ENCODE data around the gene TICAM1. TPM values are rescaled to one million over a fixed set of nuclear protein-coding genes. Genes with fewer than 3 reads are reported as not detected.

TICAM1 gene
- total and polyA plus RNA-seq, 2 of the 13 experiments (the other 11 are each of a cell fraction or from before 2014, with no cell fraction given), result 0.33 to 0.95 TPM

DNA sequence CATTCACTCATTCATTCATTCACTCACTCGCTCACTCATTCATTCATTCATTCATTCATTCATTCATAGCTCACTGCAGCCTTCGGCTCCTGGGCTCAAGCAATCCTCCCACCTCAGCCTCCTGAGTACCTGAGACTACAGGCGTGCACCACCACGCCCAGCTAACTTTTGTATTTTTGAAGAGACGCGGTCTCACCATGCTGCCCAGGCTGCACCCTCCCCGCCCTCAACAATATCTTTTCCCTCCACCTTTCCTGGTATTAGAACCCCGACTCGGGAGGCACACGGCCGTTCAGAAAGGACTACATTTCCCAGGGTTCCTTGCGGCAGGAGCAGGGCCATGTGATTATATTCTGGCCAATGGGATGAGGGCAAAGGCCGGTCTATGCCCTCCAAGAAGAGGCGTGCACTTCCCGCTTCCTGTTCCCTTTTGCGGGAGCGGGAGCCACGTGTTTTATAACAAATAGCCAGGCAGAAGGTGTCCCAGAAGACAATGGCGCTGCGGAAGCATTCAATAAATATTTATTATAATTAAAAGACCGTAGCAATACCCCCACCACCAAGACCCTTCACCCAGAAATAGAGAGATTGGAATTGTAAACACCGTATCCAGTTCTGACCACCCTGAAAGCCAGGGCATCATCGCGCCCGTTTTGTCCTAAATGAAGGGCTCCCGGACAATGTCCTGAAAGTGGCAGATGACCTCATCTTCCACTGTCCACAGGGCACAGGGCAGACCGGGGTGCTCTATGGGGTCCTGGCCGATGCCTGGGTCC lies 15.9 kb downstream of the TICAM1 start (continued):
- no peak for TF ChIP-seq SAFB2 (CRISPR knock-in tag; IDR thresholded peaks at IDR 0.05; ENCODE audit: borderline replicate concordance, low read depth)
- TF ChIP-seq HCFC1 (IDR thresholded peaks at IDR 0.05; ENCODE audit: low read depth, low read length), result peak; percentile 86
- no peak for TF ChIP-seq ARHGAP35 (CRISPR knock-in tag; IDR thresholded peaks at IDR 0.05; ENCODE audit: borderline replicate concordance)
- no peak for TF ChIP-seq ZNF709 (CRISPR knock-in tag; IDR thresholded peaks at IDR 0.05)
- TF ChIP-seq, protein P1, sequence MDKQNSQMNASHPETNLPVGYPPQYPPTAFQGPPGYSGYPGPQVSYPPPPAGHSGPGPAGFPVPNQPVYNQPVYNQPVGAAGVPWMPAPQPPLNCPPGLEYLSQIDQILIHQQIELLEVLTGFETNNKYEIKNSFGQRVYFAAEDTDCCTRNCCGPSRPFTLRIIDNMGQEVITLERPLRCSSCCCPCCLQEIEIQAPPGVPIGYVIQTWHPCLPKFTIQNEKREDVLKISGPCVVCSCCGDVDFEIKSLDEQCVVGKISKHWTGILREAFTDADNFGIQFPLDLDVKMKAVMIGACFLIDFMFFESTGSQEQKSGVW (CRISPR knock-in tag; IDR thresholded peaks at IDR 0.05; ENCODE audit: borderline replicate concordance), result no peak
- TF ChIP-seq, protein P2, sequence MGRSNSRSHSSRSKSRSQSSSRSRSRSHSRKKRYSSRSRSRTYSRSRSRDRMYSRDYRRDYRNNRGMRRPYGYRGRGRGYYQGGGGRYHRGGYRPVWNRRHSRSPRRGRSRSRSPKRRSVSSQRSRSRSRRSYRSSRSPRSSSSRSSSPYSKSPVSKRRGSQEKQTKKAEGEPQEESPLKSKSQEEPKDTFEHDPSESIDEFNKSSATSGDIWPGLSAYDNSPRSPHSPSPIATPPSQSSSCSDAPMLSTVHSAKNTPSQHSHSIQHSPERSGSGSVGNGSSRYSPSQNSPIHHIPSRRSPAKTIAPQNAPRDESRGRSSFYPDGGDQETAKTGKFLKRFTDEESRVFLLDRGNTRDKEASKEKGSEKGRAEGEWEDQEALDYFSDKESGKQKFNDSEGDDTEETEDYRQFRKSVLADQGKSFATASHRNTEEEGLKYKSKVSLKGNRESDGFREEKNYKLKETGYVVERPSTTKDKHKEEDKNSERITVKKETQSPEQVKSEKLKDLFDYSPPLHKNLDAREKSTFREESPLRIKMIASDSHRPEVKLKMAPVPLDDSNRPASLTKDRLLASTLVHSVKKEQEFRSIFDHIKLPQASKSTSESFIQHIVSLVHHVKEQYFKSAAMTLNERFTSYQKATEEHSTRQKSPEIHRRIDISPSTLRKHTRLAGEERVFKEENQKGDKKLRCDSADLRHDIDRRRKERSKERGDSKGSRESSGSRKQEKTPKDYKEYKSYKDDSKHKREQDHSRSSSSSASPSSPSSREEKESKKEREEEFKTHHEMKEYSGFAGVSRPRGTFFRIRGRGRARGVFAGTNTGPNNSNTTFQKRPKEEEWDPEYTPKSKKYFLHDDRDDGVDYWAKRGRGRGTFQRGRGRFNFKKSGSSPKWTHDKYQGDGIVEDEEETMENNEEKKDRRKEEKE (IDR thresholded peaks at IDR 0.05), result no peak
- no peak for TF ChIP-seq SNRNP70 (IDR thresholded peaks at IDR 0.05; ENCODE audit: low read depth, low read length)
- no peak for TF ChIP-seq HDAC6 (IDR thresholded peaks at IDR 0.05; ENCODE audit: low read depth, low read length)
- peak; percentile 98 for TF ChIP-seq THAP11 (CRISPR knock-in tag; IDR thresholded peaks at IDR 0.05)
- TF ChIP-seq, protein P3, sequence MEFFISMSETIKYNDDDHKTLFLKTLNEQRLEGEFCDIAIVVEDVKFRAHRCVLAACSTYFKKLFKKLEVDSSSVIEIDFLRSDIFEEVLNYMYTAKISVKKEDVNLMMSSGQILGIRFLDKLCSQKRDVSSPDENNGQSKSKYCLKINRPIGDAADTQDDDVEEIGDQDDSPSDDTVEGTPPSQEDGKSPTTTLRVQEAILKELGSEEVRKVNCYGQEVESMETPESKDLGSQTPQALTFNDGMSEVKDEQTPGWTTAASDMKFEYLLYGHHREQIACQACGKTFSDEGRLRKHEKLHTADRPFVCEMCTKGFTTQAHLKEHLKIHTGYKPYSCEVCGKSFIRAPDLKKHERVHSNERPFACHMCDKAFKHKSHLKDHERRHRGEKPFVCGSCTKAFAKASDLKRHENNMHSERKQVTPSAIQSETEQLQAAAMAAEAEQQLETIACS (CRISPR knock-in tag; IDR thresholded peaks at IDR 0.05), result no peak
- no peak for TF ChIP-seq DNMT3B (CRISPR knock-in tag; conservative IDR thresholded peaks at IDR 0.05)
- no peak for TF ChIP-seq ZNF354B (CRISPR knock-in tag; IDR thresholded peaks at IDR 0.05)
- no peak; the same call in 1 of the 2 replicates for TF ChIP-seq KDM5A (IDR thresholded peaks at IDR 0.05; ENCODE audit: borderline replicate concordance, low read length)
- no peak for TF ChIP-seq TBX3 (IDR thresholded peaks at IDR 0.05; ENCODE audit: borderline replicate concordance)
- TF ChIP-seq ZNF619 (CRISPR knock-in tag; IDR thresholded peaks at IDR 0.05), result no peak
- TF ChIP-seq ZMYM2 (CRISPR knock-in tag; IDR thresholded peaks at IDR 0.05), result no peak
- peak; percentile 70 for TF ChIP-seq GATAD1 (CRISPR knock-in tag; IDR thresholded peaks at IDR 0.05)
- no peak for TF ChIP-seq GATA4 (IDR thresholded peaks at IDR 0.05; ENCODE audit: borderline replicate concordance, low read depth)
- TF ChIP-seq SOX13 (IDR thresholded peaks at IDR 0.05), result no peak
- TF ChIP-seq SOX13 (CRISPR knock-in tag; conservative IDR thresholded peaks at IDR 0.05 in 1 of 2, IDR thresholded peaks at IDR 0.05 in 1 of 2), result peak in 1 of 2 experiments; percentile 15; a peak in 1 of 4 replicates
- TF ChIP-seq HNRNPH1 (optimal IDR thresholded peaks at IDR 0.05; ENCODE audit: low read depth, low read length), result no peak
- no peak for TF ChIP-seq MIER3 (CRISPR knock-in tag; IDR thresholded peaks at IDR 0.05; ENCODE audit: borderline replicate concordance)
- TF ChIP-seq, protein P4, sequence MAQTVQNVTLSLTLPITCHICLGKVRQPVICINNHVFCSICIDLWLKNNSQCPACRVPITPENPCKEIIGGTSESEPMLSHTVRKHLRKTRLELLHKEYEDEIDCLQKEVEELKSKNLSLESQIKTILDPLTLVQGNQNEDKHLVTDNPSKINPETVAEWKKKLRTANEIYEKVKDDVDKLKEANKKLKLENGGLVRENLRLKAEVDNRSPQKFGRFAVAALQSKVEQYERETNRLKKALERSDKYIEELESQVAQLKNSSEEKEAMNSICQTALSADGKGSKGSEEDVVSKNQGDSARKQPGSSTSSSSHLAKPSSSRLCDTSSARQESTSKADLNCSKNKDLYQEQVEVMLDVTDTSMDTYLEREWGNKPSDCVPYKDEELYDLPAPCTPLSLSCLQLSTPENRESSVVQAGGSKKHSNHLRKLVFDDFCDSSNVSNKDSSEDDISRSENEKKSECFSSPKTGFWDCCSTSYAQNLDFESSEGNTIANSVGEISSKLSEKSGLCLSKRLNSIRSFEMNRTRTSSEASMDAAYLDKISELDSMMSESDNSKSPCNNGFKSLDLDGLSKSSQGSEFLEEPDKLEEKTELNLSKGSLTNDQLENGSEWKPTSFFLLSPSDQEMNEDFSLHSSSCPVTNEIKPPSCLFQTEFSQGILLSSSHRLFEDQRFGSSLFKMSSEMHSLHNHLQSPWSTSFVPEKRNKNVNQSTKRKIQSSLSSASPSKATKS (CRISPR knock-in tag; IDR thresholded peaks at IDR 0.05), result no peak
- TF ChIP-seq HOXA5 (CRISPR knock-in tag; IDR thresholded peaks at IDR 0.05), result 0 out of 2 replicates have a peak, but pooled peaks have one; percentile 46

Data from HepG2 (cell line).